MM.1S (cell line): Measurements from ENCODE around the gene SORT1.

Experiments used
- CTCF ChIP-seq: fragments of 300-600 bp; sonication (generic); IDR thresholded peaks from 2 replicates; pipeline ENCODE4 v1.5.1; 2016; ENCODE audit warnings: antibody characterized with exemption, low read length, mixed read lengths
- EZH2phosphoT487 ChIP-seq: fragments of 300-600 bp; sonication (generic); IDR thresholded peaks from 2 replicates; pipeline ENCODE4 v1.6.1; 2018; ENCODE audit warnings: antibody characterized with exemption, low read length

GRCh38 chr1:109444346-109444745, 46.6 kb upstream of the SORT1 start:
- TF ChIP-seq CTCF (no peak), EZH2phosphoT487 (no peak)
